ENCODE measurements around the gene MUC20. TPM values are rescaled to one million over a fixed set of nuclear protein-coding genes. Genes with fewer than 3 reads are reported as not detected.
"Not testable (repeated sequence)": the region's sequence is repeated elsewhere in the genome, so short reads cannot be mapped to it uniquely, and the experiment has no call there.

The MUC20 gene
- polyA plus RNA-seq, 10 donors: 1.8 to 16.5 (median 2.2) TPM

DNA sequence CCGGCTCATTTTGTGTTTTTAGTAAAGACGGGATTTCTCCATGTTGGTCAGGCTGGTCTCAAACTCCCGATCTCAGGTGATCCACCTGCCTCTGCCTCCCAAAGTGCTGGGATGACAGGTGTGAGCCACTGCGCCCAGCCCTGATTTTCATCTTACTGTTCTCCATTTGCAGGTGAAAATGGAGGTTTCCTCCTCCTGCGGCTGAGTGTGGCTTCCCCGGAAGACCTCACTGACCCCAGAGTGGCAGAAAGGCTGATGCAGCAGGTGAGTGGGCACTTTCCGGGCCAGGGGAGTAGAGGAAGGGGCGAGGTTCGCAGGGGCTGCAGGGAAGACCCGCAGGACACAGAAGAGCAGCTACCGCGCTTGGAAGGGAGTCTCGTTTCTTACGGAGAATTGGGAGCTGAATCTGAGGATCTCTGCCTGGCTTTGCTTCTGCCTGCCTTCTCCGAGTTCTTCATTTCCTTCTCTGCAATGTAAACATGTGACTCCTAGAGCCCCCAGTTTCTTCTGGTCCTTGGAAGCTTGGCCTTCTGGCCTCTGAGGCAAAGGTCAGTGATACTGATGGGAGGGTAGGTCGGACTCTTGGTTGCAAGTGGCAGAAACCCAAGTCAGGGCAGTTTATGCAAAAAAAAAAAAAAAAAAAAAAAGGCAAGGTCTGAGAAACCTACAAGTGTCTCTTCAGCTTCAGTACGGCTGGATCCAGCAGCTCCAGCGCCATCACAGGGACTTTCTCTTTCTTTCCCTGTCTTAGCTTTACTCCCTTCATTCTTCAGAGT, 8.9 kb downstream of the MUC20 start:
- no peak for DNase-seq

DNA sequence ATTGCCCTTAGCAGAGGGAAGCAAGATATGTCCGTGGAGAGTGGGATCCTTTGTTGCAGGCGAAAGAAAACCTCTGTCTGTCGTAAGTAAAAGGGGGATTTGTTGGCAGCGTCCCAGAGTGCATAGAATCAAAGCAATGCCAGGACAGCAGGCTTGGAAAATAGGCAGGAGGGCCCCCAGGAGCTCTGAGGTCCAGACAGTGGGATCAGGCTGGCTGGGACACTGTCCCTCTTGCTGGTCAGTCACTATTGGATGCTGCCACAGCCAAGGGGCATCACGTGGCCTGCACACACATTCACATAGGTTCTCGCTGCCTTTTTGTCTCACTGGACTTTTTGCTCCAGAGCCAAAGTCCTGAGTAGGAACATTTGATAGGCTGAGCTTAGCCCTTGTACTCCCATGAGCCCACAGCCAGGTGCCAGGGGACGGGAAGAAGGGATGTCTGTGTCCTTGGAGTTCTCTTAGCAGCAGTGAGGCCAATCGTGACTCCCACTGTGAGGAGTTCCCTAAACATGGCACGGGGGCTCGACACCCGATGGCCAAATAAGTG, 10.7 kb downstream of the MUC20 start:
- no peak for DNase-seq

GRCh38 chr3:195732940-195733339, 12.2 kb downstream of the MUC20 start:
- DNase-seq: peak; percentile 25 to 79 (median 48)

- DNase-seq: no peak
Observed at GRCh38 chr3:195735036-195735695, 14.4 kb downstream of the MUC20 start.

DNA sequence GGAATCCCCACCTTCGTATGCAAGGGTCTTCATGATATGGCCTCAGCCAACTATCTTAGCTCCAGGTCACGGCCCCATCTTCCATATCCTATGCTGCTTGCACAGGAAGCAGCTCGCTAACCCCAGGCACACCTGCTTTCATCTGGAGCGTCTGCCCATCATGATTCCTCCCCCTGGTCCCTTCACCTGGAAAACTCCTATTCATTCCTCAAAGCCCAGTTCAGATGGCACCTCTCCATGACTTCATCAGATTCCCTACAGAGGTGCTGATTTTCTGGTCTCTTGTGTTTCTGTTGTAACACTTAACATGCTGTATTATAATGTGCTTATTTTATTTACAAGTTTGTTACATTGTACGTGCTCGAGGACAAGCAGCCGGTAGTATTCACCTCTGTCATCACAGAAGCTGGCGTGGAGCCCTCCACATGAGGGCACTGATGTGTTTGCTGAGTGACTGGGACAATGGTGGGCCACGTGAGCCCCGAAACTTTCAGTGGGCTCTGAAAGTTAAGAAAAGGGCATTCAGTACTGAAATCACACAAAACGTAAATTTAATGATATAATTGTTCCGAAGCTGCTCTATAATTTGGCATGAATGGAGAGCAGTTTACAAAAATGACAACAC, 16.2 kb downstream of the MUC20 start:
- no peak for DNase-seq

- not testable (repeated sequence) for DNase-seq
Observed at GRCh38 chr3:195737782-195738181, 17.0 kb downstream of the MUC20 start.

DNA sequence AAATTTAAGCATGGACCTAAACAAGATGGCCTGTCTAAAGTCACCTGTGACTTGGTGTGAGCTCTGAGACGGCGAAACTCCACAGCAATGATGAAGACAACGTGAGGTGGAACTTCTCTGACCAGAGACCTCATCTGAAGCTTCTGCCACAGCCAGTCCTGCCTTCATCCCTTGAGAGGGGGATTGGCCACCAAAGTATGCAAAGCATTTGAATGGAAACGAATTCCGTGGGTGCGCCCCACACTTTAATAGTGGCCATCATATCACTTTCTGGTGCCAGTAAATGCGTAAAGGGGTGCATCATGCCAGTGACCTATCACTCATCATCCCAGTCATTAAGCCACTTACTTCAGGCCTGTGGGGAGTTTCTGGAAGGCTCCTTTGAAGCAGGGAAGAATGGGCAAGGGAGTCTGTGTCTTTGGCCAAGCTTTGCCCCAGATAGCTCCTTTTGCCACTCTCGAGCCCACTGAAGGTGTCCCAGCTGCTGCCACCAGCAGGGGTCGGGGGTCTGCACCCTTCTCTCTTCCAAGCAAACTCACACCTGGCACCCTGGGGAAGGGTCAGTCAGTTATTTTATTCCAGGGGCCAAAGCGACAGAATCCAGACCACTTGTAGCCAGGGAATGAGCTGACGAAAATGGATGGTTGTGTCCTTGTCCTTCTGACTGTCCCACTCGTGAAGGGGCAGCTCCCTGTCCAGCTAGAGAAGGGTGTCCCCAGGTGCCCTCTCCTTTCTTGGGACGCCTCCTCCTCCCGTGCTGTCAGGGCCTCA, 17.7 kb downstream of the MUC20 start:
- DNase-seq: no peak

DNA sequence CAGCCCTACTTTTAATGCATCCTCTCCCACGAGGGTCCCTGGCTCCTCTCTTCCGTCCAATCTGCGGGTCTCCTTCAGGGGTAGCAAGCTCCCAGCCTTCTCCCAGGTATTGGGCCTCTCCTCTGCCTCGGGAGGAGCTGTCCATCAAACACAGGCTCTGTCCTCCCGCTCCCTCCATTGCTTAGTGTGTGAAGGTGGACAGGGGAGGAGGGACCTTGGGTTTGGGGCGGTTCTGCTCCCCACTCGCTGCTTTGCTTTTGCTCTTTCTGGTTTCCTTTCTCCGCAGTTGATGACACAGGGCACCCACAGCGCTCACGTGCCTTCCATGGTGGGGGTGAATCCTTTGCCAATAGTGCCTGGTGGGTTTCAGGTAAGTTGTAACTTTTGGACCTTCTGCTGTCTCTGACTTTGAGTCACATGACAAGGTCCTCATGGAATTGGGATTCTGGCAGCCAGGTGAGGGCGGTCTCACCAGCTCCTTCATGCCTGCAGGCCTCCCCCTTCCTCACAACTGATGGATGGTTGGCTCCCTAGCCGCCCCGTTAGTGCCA, 18.9 kb downstream of the MUC20 start:
- no peak for DNase-seq

- no peak for DNase-seq
Observed at GRCh38 chr3:195744437-195744836, 23.7 kb downstream of the MUC20 start.

DNA sequence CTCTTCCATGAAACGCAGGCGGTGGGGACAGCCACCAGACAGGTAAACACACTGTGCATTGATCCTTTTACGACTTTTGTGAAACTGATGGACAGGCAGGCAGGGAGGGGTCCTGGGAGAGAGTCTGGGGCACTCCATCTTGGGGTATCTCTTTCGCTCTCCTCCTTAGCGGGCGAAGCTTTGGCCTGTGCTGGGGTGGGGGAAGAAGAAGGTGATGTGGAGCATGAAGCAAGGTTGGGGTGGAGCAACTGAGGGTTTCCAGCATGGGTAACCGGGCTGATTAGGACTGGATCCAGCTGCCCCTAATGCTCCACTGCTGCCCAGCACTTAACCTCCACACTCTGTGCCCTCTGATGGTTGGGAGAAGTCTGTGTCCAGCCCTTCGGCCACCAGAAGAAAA, 25.6 kb downstream of the MUC20 start:
- DNase-seq: no peak

GRCh38 chr3:195746751-195747150, 26.0 kb downstream of the MUC20 start:
- no peak for DNase-seq

GRCh38 chr3:195748661-195749060, 27.9 kb downstream of the MUC20 start:
- DNase-seq: no peak

GRCh38 chr3:195749101-195749500, 28.3 kb downstream of the MUC20 start:
- DNase-seq: not testable (repeated sequence)

DNA sequence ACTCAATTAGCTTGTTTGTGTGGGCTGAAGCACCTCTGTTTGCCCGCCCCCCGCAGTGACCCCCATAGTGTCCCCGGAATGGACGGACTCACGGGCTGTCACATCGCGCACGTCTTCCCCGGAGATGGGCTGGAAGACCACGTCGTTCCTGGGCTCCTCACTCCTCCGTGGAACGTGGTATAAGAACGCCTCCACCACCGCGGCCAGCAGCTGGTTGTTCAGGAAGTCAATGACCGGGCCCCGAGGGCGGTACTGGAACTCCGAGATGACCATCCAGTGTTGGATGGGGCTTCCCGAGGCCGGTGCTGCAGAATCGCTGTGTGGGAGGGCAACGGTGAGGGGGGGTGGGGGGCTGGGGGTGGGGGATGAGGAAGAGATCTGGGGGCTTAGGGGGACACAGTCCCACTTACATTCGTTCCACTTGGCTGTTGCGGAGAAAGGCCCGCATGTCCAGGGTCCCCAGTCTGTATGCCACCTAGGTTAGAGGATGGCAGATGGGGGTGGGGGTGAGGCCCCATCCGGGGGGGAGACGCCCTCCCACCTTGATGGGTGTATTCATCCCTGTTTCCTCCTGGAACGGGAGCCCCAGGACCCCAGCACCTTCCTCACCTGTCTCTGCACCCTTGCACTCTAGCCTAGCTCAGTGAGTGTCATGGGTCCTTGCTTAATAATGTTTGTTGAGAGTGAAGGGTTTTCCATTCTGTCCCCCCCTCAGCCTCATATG, 30.2 kb downstream of the MUC20 start:
- DNase-seq: no peak

DNA sequence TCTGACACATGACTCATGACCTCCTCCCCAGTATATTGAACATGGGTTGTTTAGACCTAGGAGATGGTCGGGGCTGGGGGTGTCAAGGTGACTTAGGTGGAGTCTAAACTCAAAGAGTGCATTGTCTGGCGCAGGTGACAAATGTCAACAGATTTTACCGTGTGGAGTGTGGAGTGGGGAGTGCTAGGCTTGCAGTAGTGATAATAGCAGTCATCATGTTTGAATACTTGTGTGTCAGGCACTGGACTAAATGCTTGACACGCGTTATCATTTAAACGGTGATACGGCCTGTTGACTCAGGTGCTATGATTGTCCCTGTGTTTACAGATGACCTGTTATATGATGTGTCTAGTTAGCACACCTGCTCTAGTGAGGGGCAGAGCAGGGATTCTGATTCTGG, 30.8 kb downstream of the MUC20 start:
- DNase-seq: no peak

- no peak for DNase-seq
Observed at GRCh38 chr3:195752066-195752465, 31.3 kb downstream of the MUC20 start.

DNA sequence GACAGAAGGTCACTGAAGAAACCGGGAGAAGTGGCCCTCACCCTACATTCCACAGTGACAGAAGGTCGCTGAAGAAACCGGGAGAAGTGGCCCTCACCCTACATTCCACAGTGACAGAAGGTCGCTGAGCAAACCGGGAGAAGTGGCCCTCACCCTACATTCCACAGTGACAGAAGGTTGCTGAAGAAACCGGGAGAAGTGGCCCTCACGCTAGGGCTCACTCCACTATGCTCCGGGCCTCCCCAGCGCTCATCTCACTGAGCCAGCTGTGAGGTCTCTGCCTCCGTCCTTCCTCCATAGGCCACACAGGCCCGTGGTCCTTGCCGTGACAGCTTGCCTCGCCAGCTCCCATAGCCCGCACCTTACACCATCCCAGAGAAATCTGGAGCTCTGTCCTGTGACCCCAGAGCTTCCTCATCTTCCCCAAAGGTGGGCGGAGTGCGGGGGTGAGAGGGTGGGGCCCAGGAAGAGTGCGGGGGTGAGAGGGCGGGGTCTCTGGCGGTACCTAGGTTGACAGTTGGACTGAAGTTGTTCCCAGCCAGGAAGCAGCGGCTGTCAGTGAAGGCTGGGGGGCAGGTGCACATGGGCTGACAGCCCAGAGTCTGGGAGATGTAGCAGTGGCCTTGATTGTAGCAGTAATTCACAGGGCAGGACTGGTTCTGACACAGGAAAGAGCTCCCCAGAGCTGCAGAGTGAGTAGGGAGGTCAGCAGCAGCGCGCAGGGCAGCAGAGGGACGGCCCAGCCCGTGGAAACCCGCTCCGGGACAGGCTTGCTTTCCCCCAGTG, 32.0 kb downstream of the MUC20 start:
- DNase-seq: no peak

DNA sequence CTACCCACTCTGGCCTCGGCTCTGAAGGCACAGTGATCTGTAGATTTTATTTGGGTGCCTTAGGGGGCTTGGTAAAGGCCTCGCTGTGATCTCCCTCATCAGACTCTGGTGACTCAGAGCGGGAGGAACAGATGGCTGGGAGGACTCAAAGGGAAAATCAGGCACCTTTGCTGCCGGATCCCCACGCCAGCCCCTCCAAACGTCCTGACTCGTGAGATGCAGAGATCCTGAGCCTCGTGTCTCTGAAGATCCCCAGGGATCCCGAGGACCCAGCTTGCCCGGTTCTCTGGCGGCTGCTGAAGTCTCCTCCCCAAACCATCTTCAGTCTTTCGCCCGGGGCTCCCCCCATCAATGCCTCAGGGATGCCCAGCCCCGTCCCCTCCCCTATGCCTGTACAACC, 32.8 kb downstream of the MUC20 start:
- DNase-seq: no peak

DNA sequence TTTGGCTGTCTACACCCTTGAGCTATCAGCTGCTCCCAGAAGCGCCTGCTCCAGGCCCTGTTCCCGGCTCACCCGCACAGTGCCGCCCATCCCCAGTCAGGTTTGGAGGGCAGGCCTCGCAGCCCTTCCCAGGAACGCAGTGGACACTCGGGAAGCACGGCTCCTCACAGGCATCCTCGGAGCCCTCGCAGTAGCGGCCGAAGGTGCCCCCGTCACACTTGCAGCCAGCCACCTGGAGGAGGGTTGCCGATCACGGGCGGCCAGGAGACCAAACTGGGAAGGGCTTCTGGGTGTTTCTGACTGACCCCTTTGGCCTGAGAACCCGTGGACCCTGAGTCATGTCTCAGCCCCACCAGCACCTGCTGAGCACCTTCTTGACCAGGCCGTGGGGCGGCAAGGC, 33.4 kb downstream of the MUC20 start:
- no peak for DNase-seq

- no peak for DNase-seq
Observed at GRCh38 chr3:195754906-195755305, 34.1 kb downstream of the MUC20 start.

All from muscle of back (tissue), 11 donors.